Suprapubic skin (tissue), 4 donors: ENCODE data around the gene CCNYL1. TPM values are rescaled to one million over a fixed set of nuclear protein-coding genes. Genes with fewer than 3 reads are reported as not detected.
"Not testable (repeated sequence)": the region's sequence is repeated elsewhere in the genome, so short reads cannot be mapped to it uniquely, and the experiment has no call there.

ENCODE experiments used
- DNase-seq, 2 donors: peaks; one replicate each; pipeline ENCODE4 v3.0.0-alpha.2; 2019; ENCODE audit warnings: low spot score in 2 of 2
- H3K27ac ChIP-seq: fragments of 200-600 bp; sonication (generic); one replicate; pipeline ENCODE4 v1.5.1; 2019
- H3K27me3 ChIP-seq: fragments of 200-600 bp; sonication (generic); one replicate; pipeline ENCODE4 v1.5.1; 2019
- H3K36me3 ChIP-seq: fragments of 200-600 bp; sonication (generic); one replicate; pipeline ENCODE4 v1.5.1; 2019
- H3K4me1 ChIP-seq: fragments of 200-600 bp; sonication (generic); one replicate; pipeline ENCODE4 v1.5.1; 2019
- H3K4me3 ChIP-seq: fragments of 200-600 bp; sonication (generic); one replicate; pipeline ENCODE4 v1.5.1; 2019; ENCODE audit warnings: mild to moderate bottlenecking
- H3K9me3 ChIP-seq: fragments of 200-600 bp; sonication (generic); one replicate; pipeline ENCODE4 v1.5.1; 2019
- CTCF ChIP-seq, 2 donors: fragments of 200-600 bp in 1 of 2; fragments of 450-650 bp in 1 of 2; sonication (generic) in 1 of 2; IDR thresholded peaks; one replicate each; pipeline ENCODE4 v1.5.1; 2016 to 2019; ENCODE audit warnings: antibody characterized with exemption in 2 of 2, mild to moderate bottlenecking in 1 of 2, moderate library complexity in 1 of 2
- EP300 ChIP-seq: sonication (generic); formaldehyde crosslinking; IDR thresholded peaks from one replicate; pipeline ENCODE4 v1.6.1; 2017; ENCODE audit warnings: antibody characterized with exemption
- POLR2A ChIP-seq, 2 donors: fragments of 450-650 bp; IDR thresholded peaks; one replicate each; pipeline ENCODE4 v1.6.1; 2017; ENCODE audit warnings: antibody characterized with exemption in 2 of 2, mild to moderate bottlenecking in 2 of 2, moderate library complexity in 2 of 2
- POLR2AphosphoS5 ChIP-seq, 3 donors: sonication (generic); formaldehyde crosslinking; IDR thresholded peaks; one replicate each; pipeline ENCODE4 v1.6.1; 2017; ENCODE audit warnings: antibody characterized with exemption in 3 of 3
- WGBS: methylation state at CpG from one replicate; pipeline ENCODE4 v1.1.5; 2018; 5-methylcytosine and 5-hydroxymethylcytosine counted together
- total RNA-seq, 4 donors: library from RNA; depleted of rRNA; stranded (reverse); fragments of >200 nt; gene quantifications; one replicate each; pipeline ENCODE4 v1.1.0, GENCODE V29; 2016

CCNYL1 gene
- total RNA-seq, 4 donors from 2014 or later = 3.1 to 11.3 (median 5.4) TPM

- Histone ChIP-seq H3K4me1 (no peaks in the 10 kb centered on the region), H3K27ac (no peak overlapping the region), H3K9me3 (no peaks in the 10 kb centered on the region), H3K36me3 (peaks cover 29% of the 10 kb centered on the region), H3K27me3 (no peaks in the 10 kb centered on the region), H3K4me3 (no peak overlapping the region)
- no peak for TF ChIP-seq CTCF (IDR thresholded peaks at IDR 0.05)
- TF ChIP-seq EP300 = no peak
- TF ChIP-seq POLR2AphosphoS5 (IDR thresholded peaks at IDR 0.05) = no peak
- no peak for TF ChIP-seq POLR2A (IDR thresholded peaks at IDR 0.05)
- DNase-seq = no peak
- 96% methylated on average over 14 of the region's 15 CpGs for WGBS
Measured at GRCh38 chr2:207747653-207748560, 36.5 kb downstream of the CCNYL1 start.

DNA sequence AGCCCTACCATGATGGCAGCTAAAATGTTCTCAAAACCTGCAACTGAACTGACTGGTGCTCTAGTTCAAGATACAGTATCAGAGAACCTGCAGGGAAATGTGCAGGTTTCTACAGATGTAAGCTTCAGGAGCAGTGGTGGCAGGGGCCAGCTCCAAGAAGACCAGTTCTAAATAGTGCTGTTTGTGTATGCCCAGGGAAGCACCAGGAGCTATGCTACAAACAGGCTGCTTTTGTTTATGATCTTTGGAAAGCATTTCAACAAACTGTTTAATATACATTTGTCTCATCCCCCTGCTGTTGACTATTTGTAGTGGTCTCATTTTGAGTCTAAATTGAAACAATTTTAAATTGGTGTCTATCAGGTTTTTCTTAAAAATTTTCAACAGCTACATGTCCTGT lies 37.6 kb downstream of the CCNYL1 start:
- H3K4me1 ChIP-seq = no peaks in the 10 kb centered on the region
- TF ChIP-seq CTCF (IDR thresholded peaks at IDR 0.05) (no peak), POLR2A (IDR thresholded peaks at IDR 0.05) (no peak), POLR2AphosphoS5 (IDR thresholded peaks at IDR 0.05) (no peak), EP300 (no peak)
- H3K36me3 ChIP-seq = peaks cover 25% of the 10 kb centered on the region
- H3K9me3 ChIP-seq = no peaks in the 10 kb centered on the region
- no peaks in the 10 kb centered on the region for H3K27me3 ChIP-seq
- H3K4me3 ChIP-seq = no peak overlapping the region
- no peak for DNase-seq
- H3K27ac ChIP-seq = no peak overlapping the region

- Histone ChIP-seq H3K27ac (no peak overlapping the region), H3K27me3 (no peaks in the 10 kb centered on the region), H3K4me1 (no peaks in the 10 kb centered on the region), H3K4me3 (no peak overlapping the region), H3K9me3 (no peaks in the 10 kb centered on the region), H3K36me3 (peaks cover 30% of the 10 kb centered on the region)
- no peak for DNase-seq
- TF ChIP-seq CTCF (IDR thresholded peaks at IDR 0.05) = no peak
- no peak for TF ChIP-seq POLR2AphosphoS5 (IDR thresholded peaks at IDR 0.05)
- TF ChIP-seq POLR2A (IDR thresholded peaks at IDR 0.05) = no peak
- TF ChIP-seq EP300 = no peak
- WGBS = 86% methylated on average over 2 of the region's 2 CpGs
Measured at GRCh38 chr2:207749873-207750272, 38.4 kb downstream of the CCNYL1 start.

DNA sequence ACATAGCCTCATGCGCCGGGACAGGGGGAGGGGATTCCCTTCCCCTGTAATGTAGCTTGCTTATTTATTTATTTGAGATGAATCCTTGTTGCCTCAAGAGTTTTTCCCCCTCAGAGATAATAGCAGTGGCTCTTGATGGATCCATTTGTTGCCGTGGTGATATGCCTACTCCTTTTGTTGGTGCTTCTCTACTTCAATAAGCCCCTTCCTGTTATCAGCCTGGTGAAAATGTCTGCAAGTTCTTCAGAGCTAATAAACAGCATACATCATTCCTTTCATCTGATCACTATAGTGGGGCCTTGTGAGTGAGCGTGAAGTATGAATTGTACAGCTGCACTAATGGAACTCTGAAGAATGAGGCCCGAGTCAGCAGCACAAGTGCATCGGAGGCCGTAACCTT lies 38.9 kb downstream of the CCNYL1 start:
- no peak for DNase-seq
- no peak overlapping the region for H3K4me3 ChIP-seq
- H3K36me3 ChIP-seq = peaks cover 30% of the 10 kb centered on the region
- H3K9me3 ChIP-seq = no peaks in the 10 kb centered on the region
- H3K27ac ChIP-seq = no peak overlapping the region
- TF ChIP-seq EP300 (no peak), CTCF (IDR thresholded peaks at IDR 0.05) (no peak), POLR2AphosphoS5 (IDR thresholded peaks at IDR 0.05) (no peak), POLR2A (IDR thresholded peaks at IDR 0.05) (no peak)
- 90% methylated on average over 7 of the region's 7 CpGs for WGBS
- H3K4me1 ChIP-seq = no peaks in the 10 kb centered on the region
- no peaks in the 10 kb centered on the region for H3K27me3 ChIP-seq

DNA sequence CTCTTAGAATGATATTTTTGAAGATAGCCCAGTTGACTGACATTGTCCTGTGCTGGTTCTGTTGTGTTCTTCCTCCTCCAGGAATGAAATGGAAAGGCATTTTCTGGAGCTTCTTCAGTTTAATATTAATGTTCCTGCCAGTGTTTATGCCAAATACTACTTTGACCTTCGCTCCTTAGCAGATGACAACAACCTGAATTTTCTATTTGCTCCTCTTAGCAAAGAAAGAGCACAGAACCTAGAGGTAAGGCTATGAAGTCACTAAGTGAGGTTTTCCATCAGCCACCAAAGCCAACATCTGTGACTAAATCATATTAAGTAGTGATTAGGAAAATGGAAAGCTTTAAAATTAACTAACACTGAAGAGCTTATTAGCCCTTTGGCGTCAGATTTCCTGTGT lies 39.4 kb downstream of the CCNYL1 start:
- H3K27me3 ChIP-seq = no peaks in the 10 kb centered on the region
- no peaks in the 10 kb centered on the region for H3K9me3 ChIP-seq
- H3K27ac ChIP-seq = no peak overlapping the region
- 91% methylated on average over 2 of the region's 2 CpGs for WGBS
- no peak for TF ChIP-seq POLR2AphosphoS5 (IDR thresholded peaks at IDR 0.05)
- no peak for TF ChIP-seq POLR2A (IDR thresholded peaks at IDR 0.05)
- TF ChIP-seq EP300 = no peak
- TF ChIP-seq CTCF (IDR thresholded peaks at IDR 0.05) = no peak
- DNase-seq = no peak
- no peaks in the 10 kb centered on the region for H3K4me1 ChIP-seq
- no peak overlapping the region for H3K4me3 ChIP-seq
- peaks cover 30% of the 10 kb centered on the region for H3K36me3 ChIP-seq

DNA sequence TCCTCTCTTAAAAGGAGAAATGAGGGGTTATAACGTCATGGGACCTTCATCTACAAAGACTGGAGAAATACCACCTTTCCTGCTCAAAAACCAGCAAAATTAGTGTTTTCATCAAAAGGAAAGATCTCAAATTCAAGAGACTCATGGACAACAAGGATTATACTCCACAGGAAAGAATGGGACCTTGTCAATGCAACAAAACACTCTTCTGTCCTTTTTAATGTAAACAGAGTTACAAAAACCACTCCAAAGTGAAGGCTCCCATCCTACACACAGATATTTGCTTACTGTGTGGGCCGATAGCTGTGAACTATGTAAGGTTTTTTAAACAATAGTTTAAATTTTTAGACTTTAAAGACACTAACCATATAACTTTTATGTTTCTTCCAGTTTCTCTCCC lies 42.2 kb downstream of the CCNYL1 start:
- not testable (repeated sequence) for H3K27me3 ChIP-seq, H3K4me3 ChIP-seq, H3K4me1 ChIP-seq, DNase-seq, H3K27ac ChIP-seq, H3K9me3 ChIP-seq
- H3K36me3 ChIP-seq = peaks cover 21% of the 10 kb centered on the region
- 88% methylated on average over 2 of the region's 2 CpGs for WGBS
